AG04449 (cell line): ENCODE data around the gene AFAP1L2.

ENCODE experiments used
- CTCF ChIA-PET: fragments of 350-600 bp; formaldehyde crosslinking; extraction: SDS; loops from one replicate; lab custom pipeline; 2021; ENCODE audit warnings: antibody characterized with exemption; lab: Yijun Ruan, JAX
- POLR2A ChIA-PET: fragments of 400-600, 350-600 bp; formaldehyde crosslinking; extraction: SDS; loops from one replicate; lab custom pipeline; 2020; ENCODE audit warnings: antibody characterized with exemption, inconsistent platforms; lab: Yijun Ruan, JAX
- DNase-seq: peaks from one replicate; pipeline ENCODE4 v3.0.0-alpha.2; 2010; ENCODE audit warnings: low read depth, low spot score
- H3K4me3 ChIP-seq: 2 replicates; pipeline ENCODE4 v1.5.1; 2011; ENCODE audit warnings: low read depth, mild to moderate bottlenecking, control low read depth, low read length
- CTCF ChIP-seq: IDR thresholded peaks from one replicate; pipeline ENCODE4 v1.5.1; 2011; ENCODE audit warnings: mild to moderate bottlenecking, moderate library complexity, low read length, control low read depth, inconsistent platforms; ENCODE audit not compliant: insufficient read depth; ENCODE audit errors: missing control alignments

Gene AFAP1L2

GRCh38 chr10:114252092-114252491 lies 152.2 kb downstream of the AFAP1L2 start:
- ChIA-PET POLR2A (no interaction called here), CTCF (no interaction called here)
- DNase-seq, result no peak
- no peak overlapping the region for H3K4me3 ChIP-seq
- TF ChIP-seq CTCF, result no peak

- ChIA-PET CTCF (no interaction called here), POLR2A (no interaction called here)
- no peak overlapping the region for H3K4me3 ChIP-seq
- no peak for TF ChIP-seq CTCF
- DNase-seq, result no peak
These were observed 153.6 kb downstream of the AFAP1L2 start for GRCh38 chr10:114250716-114251115.

GRCh38 chr10:114250236-114250635 lies 154.1 kb downstream of the AFAP1L2 start:
- ChIA-PET CTCF (no interaction called here), POLR2A (no interaction called here)
- TF ChIP-seq CTCF, result no peak
- no peak for DNase-seq
- H3K4me3 ChIP-seq, result no peak overlapping the region

GRCh38 chr10:114246679-114247305 lies 157.5 kb downstream of the AFAP1L2 start:
- ChIA-PET CTCF (no interaction called here), POLR2A (no interaction called here)
- H3K4me3 ChIP-seq, result no peak overlapping the region
- no peak for DNase-seq
- TF ChIP-seq CTCF, result no peak

GRCh38 chr10:114245121-114245791 lies 159.0 kb downstream of the AFAP1L2 start:
- TF ChIP-seq CTCF, result no peak
- ChIA-PET POLR2A (no interaction called here), CTCF (no interaction called here)
- no peak overlapping the region for H3K4me3 ChIP-seq
- no peak for DNase-seq
